ENCODE measurements around the gene ADNP2.

ADNP2 gene

GRCh38 chr18:80181642-80182461 is 72.8 kb downstream of the ADNP2 start:
- no peak for DNase-seq
- in situ Hi-C loops (cut with HindIII; ENCODE audit: low pct_ligation_motif_present, low pct_unique_long_range_greater_than_20kb, low sequenced_read_pairs): no loop called here

DNA sequence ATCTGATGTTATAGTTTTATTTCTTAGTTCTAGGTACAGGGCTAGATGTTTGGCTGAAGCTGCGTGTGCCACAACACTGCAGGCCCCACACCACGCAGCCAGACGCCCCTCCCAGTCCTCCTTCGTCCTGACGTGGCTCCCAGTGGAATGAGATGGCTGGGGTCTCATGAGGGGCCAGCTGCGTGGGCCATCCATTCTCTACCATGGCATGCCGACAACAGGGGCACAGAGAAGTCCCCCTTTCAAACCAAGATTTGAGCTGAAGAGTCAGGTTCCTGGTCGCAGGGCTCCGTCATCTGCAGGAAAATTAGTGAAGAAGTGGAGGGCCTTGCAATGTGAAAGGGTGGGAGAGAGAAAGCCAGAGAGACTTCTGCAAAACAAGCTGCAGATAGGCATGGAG is 73.8 kb downstream of the ADNP2 start:
- in situ Hi-C loops (cut with HindIII; ENCODE audit: low pct_ligation_motif_present, low pct_unique_long_range_greater_than_20kb, low sequenced_read_pairs): no loop called here
- DNase-seq: no peak

GRCh38 chr18:80183273-80184050 is 74.4 kb downstream of the ADNP2 start:
- in situ Hi-C loops (cut with HindIII; ENCODE audit: low pct_ligation_motif_present, low pct_unique_long_range_greater_than_20kb, low sequenced_read_pairs): no loop called here

GRCh38 chr18:80184243-80184772 is 75.2 kb downstream of the ADNP2 start:
- DNase-seq: no peak
- in situ Hi-C loops (cut with HindIII; ENCODE audit: low pct_ligation_motif_present, low pct_unique_long_range_greater_than_20kb, low sequenced_read_pairs): no loop called here

More at GRCh38 chr18:80183273-80184050, 74.4 kb downstream of the ADNP2 start:
- DNase-seq: no peak

DNA sequence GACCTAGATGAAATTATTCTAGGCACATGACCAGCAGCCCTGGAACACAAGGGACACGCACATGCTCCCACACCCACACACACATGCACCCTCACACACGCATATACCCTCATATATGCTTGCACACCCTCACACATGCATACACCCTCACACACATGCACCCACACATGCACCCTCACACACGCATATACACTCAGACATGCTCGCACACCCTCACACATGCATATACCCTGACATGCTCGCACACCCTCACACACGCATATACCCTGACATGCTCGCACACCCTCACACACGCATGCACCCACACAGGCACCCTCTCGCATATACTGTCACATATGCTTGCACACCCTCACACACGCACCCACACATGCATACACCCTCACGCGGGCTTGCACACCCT is 76.5 kb downstream of the ADNP2 start:
- no peak for DNase-seq
- in situ Hi-C loops (cut with HindIII; ENCODE audit: low pct_ligation_motif_present, low pct_unique_long_range_greater_than_20kb, low sequenced_read_pairs): no loop called here

GRCh38 chr18:80187956-80188642 is 79.0 kb downstream of the ADNP2 start:
- in situ Hi-C loops (cut with HindIII; ENCODE audit: low pct_ligation_motif_present, low pct_unique_long_range_greater_than_20kb, low sequenced_read_pairs): no loop called here
- no peak for DNase-seq

DNA sequence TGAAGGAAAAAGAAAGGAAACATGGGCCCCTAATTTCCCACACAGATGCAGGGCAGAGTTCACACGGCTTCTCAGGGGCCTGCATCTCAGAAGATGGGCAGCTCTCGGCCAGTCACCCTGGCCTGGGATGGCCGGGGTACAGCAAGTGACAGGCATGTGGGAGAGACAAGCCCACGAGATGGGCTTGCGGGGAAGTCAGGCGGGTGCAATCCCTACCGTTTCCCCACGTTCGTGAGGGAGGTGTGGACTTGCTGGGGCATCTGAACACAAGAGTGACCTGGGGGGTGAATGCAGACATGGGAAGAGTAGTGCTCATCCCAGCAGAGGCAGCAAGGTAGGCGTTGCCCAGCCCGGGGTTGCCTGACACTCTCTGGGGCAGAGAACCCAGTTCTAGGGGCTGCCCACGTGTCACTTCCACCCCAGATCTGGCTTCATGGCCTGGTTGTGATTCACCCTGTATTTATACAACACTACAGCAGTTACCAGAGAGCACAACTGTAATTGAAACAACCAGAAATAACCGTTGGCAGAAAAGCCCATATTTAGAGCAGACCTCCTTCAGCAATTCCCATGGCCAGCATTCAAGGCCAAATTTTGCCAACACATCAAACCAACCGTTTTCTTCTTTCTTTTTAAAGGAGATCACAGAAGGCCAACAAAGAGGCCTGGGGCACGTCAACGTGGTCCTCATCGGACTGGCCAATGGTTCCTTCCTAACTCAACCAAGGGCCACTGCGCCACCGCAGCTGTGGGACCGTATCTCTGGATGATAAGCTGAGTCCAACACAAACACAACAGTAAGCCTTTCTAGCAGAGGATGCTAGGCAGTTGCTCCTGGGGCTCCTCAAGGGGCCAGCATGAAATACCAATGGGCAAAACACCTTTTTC is 79.8 kb downstream of the ADNP2 start:
- in situ Hi-C loops (cut with HindIII; ENCODE audit: low pct_ligation_motif_present, low pct_unique_long_range_greater_than_20kb, low sequenced_read_pairs): no loop called here
- DNase-seq: no peak

- no peak for DNase-seq
- in situ Hi-C loops (cut with HindIII; ENCODE audit: low pct_ligation_motif_present, low pct_unique_long_range_greater_than_20kb, low sequenced_read_pairs): no loop called here
Measured at GRCh38 chr18:80189531-80189865, 80.4 kb downstream of the ADNP2 start.
